GM21526 (cell line): ENCODE results near the gene UFD1.

ENCODE experiments used
- ATAC-seq: cut with Tn5 transposase; IDR thresholded peaks from one replicate; pipeline ENCODE4 v1.9.1; 2021; ENCODE audit warnings: moderate library complexity; ENCODE audit not compliant: unreplicated experiment, low FRiP score

UFD1 gene

GRCh38 chr22:19402642-19403191 is 76.3 kb downstream of the UFD1 start:
- ATAC-seq, result no peak

GRCh38 chr22:19401483-19401882 is 77.5 kb downstream of the UFD1 start:
- ATAC-seq, result no peak

GRCh38 chr22:19400881-19401280 is 78.1 kb downstream of the UFD1 start:
- no peak for ATAC-seq
